GM12872 (cell line): ENCODE results near the gene DZIP1.
A peak's percentile ranks its signal among the peaks of the same experiment; 100 is the strongest.

Experiments used
- TF ChIP-seq, protein P1 (sequence below): IDR thresholded peaks from 3 replicates; pipeline ENCODE4 v1.5.1; 2011; ENCODE audit warnings: low read depth, mild to moderate bottlenecking, low read length, moderate library complexity; ENCODE audit not compliant: insufficient read depth

Gene DZIP1

DNA sequence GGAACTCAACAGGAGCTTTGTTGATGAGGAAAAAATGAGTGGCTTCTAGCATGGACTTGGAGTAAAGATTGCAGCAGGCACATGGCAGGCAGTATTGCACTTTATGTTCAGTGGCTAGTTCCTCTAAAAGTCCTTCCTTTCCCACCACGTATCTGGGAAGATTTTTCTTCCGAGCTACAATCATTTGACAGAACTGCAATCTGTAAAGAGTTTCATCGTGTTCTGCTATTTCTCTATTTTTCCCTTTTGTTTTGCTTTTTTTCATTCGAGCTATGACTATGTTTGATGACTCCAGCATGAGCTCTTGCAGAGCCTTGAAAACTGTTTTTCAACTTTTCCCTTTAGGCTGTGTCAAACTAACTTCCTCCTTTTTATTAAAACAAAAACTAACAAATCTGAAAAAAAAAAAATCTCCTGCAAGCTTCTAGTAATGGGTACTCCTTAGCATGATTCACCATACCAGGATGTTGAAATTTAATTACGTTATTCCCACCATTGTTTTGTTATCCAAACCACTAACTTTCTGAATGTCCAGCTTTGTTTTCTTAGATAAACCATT, 79.7 kb downstream of the DZIP1 start:
- TF ChIP-seq, protein P1, sequence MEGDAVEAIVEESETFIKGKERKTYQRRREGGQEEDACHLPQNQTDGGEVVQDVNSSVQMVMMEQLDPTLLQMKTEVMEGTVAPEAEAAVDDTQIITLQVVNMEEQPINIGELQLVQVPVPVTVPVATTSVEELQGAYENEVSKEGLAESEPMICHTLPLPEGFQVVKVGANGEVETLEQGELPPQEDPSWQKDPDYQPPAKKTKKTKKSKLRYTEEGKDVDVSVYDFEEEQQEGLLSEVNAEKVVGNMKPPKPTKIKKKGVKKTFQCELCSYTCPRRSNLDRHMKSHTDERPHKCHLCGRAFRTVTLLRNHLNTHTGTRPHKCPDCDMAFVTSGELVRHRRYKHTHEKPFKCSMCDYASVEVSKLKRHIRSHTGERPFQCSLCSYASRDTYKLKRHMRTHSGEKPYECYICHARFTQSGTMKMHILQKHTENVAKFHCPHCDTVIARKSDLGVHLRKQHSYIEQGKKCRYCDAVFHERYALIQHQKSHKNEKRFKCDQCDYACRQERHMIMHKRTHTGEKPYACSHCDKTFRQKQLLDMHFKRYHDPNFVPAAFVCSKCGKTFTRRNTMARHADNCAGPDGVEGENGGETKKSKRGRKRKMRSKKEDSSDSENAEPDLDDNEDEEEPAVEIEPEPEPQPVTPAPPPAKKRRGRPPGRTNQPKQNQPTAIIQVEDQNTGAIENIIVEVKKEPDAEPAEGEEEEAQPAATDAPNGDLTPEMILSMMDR: no peak

DNA sequence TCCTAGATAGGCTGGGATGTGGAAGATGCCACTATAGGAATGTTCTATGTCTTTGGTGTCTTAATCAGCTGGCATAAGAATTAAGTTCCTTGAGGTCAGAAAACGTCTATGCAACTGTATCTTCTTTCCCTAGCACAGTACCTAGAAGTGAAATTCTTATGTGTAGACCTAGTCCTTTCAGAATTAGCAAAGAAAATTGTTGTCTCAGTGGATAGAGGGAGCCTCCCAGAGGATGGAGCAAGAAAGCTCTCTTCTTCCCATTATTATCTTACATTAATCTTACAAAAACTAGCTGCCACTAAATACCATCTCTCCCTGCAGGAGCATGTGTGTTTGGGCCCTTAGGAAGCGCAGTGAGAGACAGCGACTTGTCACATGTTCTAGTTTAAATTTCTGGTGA, 80.4 kb downstream of the DZIP1 start:
- TF ChIP-seq, protein P1: 0 out of 3 replicates have a peak, but pooled peaks have one; percentile 2

DNA sequence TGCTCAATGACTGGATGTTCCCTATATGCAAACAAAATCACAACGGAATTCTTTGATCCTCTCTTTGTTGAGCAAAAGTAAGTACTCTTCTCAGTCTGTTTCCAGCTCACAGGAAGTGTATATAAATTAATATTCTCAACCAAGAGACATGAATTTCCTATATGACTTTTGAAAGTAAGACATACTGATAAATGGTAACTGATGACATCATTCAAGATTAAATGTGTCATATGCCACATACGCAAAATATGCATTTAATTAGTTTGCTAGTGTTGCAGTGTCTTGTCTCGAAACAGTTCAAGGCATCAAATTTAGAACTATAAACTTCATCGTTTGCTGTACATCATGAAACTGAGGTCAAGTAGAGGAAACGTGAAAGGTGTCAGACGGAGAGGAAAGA, 84.1 kb downstream of the DZIP1 start:
- TF ChIP-seq, protein P1: no peak

DNA sequence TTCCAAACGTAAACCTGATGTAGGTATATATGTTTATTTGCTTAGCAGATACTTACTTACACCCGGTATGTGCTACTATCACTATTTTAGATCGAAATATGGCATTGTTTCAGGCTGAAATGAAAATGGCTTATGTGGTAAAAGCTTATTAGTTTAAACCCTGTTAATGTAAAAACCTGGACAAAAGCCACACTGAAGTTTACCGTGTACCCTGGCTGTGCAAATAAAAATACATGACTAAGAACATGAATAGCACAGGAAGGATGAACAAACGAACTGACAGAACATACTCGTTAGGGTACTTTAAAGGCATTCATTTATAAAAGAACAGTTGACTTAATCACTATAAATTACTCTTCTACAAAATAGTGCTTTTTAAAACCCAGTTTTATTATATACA, 85.4 kb downstream of the DZIP1 start:
- TF ChIP-seq, protein P1: no peak

DNA sequence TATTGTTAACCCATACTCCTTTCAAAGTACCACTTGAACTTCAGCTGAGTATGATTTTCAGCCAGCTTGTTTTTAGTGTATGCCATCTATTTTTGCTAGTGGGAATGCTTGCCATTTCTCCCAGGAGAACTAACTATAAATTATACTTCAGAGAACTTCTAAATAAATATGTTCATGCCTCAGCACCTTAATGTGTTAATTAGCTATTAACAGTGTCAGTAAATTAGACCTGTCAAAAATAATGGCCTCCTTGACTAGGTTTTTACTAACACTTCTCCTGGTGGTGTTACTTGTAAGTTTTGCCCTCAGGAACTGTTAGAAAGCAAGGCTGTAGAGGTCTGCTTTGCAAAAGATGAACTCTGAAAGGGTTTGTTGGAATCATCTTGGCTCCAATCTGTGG, 87.5 kb downstream of the DZIP1 start:
- TF ChIP-seq, protein P1: no peak

DNA sequence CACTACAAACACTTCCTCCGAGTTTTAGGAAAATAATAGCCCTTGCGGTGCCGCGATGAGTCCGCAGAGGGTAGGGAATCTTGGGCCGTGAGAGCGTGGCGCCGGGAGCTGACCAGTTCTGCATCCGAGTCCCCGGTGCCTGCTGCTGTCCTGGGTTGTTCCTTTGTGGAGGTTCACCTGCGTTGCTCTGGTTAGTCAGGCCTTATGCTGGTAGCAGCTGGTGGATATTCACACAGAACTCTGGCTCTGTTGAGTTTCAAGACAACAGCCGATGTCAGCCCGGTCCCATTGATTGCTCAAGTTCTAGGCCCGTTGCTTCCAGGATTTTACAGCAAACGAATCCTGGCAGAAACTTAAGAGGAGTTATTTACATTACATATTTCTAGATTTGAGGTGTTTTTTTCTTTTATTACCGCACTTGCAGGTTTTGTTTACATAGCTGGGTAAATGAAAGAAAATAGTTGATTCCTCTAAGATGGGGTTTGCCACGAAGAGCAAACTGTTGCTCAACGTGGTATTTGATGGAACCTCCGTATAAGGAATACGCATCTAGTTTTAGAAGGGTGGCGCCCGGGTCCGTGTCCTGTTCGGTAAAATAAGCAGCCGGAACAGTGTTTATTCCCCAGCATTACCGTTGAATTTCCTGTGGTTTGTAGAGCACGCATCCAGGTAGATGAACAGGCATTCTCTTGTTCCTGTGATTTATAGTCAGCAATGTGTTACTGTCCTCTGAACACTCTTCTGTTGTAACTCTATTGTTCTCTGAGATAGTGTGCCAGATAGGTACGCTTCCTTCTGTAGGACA, 90.7 kb downstream of the DZIP1 start:
- TF ChIP-seq, protein P1: no peak

DNA sequence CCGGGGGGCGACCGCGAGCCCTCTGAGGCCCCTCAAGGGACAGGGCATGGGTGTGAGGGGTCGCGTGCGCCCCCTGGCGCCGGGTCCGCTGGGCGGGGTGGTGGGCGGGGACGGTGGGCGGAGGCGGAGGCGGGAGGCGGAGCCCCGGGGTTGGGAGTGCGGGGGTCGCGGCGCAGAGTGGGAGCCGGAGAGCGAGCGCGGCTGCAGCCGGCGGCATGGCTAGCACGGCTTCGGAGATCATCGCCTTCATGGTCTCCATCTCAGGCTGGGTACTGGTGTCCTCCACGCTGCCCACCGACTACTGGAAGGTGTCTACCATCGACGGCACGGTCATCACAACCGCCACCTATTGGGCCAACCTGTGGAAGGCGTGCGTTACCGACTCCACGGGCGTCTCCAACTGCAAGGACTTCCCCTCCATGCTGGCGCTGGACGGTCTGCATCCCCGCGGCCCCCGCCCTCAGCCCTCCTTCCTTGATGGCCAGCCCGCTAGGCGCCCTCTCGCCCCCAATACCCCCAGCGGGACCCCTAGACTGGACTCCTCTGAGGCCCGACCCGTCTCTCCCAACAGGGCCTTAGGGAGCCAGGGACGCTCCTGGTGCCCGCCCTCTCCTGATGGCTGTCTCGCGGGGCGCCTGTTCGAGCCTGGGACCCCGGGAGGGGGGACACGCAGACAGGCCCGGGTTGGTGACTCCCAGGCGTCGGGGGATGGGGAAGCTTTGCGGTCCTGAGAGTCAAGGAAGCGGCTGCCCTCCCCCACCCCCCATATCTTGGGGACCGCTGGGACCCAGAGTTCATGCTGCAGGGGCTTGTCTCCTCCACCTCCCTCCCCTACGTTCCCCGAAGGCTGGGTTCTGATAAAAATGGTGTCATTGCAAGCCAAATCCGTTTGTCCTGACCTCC, 91.7 kb downstream of the DZIP1 start, which contains the start of gene CLDN10:
Gene CLDN10, plus strand, starts transcription at position 182 of the 903 bp plus-strand sequence. Its CDS starts 34 bp downstream, at position 216.
- TF ChIP-seq, protein P1: no peak
